MM.1S (cell line): ENCODE measurements around the gene HOXB5.

ENCODE experiments used
- DNase-seq: peaks from one replicate; pipeline ENCODE4 v3.0.0-alpha.2; 2015
- H2AFZ ChIP-seq: fragments of 300-600 bp; sonication (generic); 2 replicates; pipeline ENCODE4 v1.6.0; 2016; ENCODE audit warnings: antibody characterized with exemption, low read length
- H3F3A ChIP-seq: fragments of 300-600 bp; sonication (generic); 2 replicates; pipeline ENCODE4 v1.6.1; 2016; ENCODE audit warnings: mild to moderate bottlenecking, antibody characterized with exemption, low read length, moderate library complexity, mixed read lengths; ENCODE audit not compliant: insufficient read depth
- H3K27ac ChIP-seq: fragments of 300-600 bp; sonication (generic); 2 replicates; pipeline ENCODE4 v1.5.1; 2016; ENCODE audit warnings: mild to moderate bottlenecking, low read length
- H3K27me3 ChIP-seq: fragments of 300-600 bp; sonication (generic); replicated peaks from 2 replicates; pipeline ENCODE4 v1.6.0; 2016; ENCODE audit warnings: low read length; ENCODE audit not compliant: insufficient read depth
- H3K36me3 ChIP-seq: fragments of 300-600 bp; sonication (generic); replicated peaks from 2 replicates; pipeline ENCODE4 v1.6.1; 2016; ENCODE audit warnings: mild to moderate bottlenecking, low read length, mixed read lengths; ENCODE audit not compliant: insufficient read depth
- H3K4me1 ChIP-seq: fragments of 300-600 bp; sonication (generic); 2 replicates; pipeline ENCODE4 v1.6.1; 2016; ENCODE audit warnings: low read length, mixed read lengths
- H3K4me2 ChIP-seq: fragments of 300-600 bp; sonication (generic); 2 replicates; pipeline ENCODE4 v1.6.0; 2016; ENCODE audit warnings: low read depth, low read length
- H3K4me3 ChIP-seq: fragments of 300-600 bp; sonication (generic); 2 replicates; pipeline ENCODE4 v1.5.1; 2016; ENCODE audit warnings: low read length, mixed read lengths
- H3K79me2 ChIP-seq: fragments of 300-600 bp; sonication (generic); 2 replicates; pipeline ENCODE4 v1.6.1; 2016; ENCODE audit warnings: mixed run types, low read length, mixed read lengths
- H3K9ac ChIP-seq: fragments of 300-600 bp; sonication (generic); 2 replicates; pipeline ENCODE4 v1.6.1; 2016; ENCODE audit warnings: low read length, mixed read lengths
- H3K9me2 ChIP-seq: fragments of 300-600 bp; sonication (generic); replicated peaks from 2 replicates; pipeline ENCODE4 v1.6.1; 2016; ENCODE audit warnings: mild to moderate bottlenecking, low read length, mixed read lengths; ENCODE audit not compliant: insufficient read depth
- H3K9me3 ChIP-seq: fragments of 300-600 bp; sonication (generic); replicated peaks from 2 replicates; pipeline ENCODE4 v1.6.1; 2016; ENCODE audit warnings: mild to moderate bottlenecking, low read length, mixed read lengths; ENCODE audit not compliant: insufficient read depth
- H4K20me1 ChIP-seq: fragments of 300-600 bp; sonication (generic); 2 replicates; pipeline ENCODE4 v1.6.1; 2016; ENCODE audit warnings: mild to moderate bottlenecking, low read length, moderate library complexity, mixed read lengths; ENCODE audit not compliant: insufficient read depth
- EZH2 ChIP-seq: fragments of 300-600 bp; sonication (generic); optimal IDR thresholded peaks from 2 replicates; pipeline ENCODE3; 2017; ENCODE audit warnings: low read depth, mild to moderate bottlenecking, antibody characterized with exemption, low read length, mixed read lengths
- EZH2phosphoT487 ChIP-seq: fragments of 300-600 bp; sonication (generic); IDR thresholded peaks from 2 replicates; pipeline ENCODE4 v1.6.1; 2018; ENCODE audit warnings: antibody characterized with exemption, low read length
- TF ChIP-seq, protein P1 (sequence below): fragments of 300-600 bp; sonication (generic); IDR thresholded peaks from 2 replicates; pipeline ENCODE4 v1.5.1; 2016; ENCODE audit warnings: antibody characterized with exemption, low read length, mixed read lengths

HOXB5 gene

DNA sequence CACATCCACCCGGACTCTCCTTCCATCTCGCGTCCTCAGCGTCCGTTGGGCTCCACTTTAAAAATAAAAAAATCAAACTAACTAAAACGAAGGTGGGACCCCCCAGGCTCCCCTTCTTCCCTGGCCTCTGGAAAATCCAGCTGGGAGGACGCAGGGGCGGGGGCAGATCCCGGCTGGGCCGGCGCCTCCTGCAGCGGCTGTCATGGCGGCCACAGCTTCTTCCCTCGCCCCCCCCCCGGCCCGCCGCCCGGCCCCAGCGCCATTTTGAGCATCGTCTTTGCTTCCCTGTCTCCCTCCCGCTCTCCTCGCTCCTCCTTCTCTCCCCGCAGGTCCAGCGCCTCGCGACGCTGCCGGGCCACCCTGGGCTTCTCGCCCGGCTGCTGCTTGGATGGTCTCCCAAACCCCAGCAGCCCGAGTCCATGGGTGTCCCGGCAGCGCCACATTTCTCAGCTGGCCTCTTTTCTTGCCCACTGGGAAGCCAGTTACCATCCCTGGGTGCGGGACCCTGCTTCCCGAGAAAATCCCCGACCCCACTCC, 51.9 kb downstream of the HOXB5 start:
- DNase-seq = no peak
- Histone ChIP-seq H3K9me3 (no peaks in the 10 kb centered on the region), H3K4me3 (no peak overlapping the region), H3K79me2 (no peaks in the 10 kb centered on the region), H3K9ac (no peak overlapping the region), H3K27me3 (peaks cover 16% of the 10 kb centered on the region), H2AFZ (no peak overlapping the region), H3K4me2 (no peak overlapping the region), H3K4me1 (peaks cover 5% of the 10 kb centered on the region; the same call in 1 of the 2 replicates), H3K36me3 (no peaks in the 10 kb centered on the region), H4K20me1 (no peaks in the 10 kb centered on the region), H3K9me2 (no peaks in the 10 kb centered on the region), H3K27ac (no peak overlapping the region), H3F3A (no peaks in the 10 kb centered on the region)
- TF ChIP-seq EZH2 (no peak), EZH2phosphoT487 (no peak)
- TF ChIP-seq, protein P1, sequence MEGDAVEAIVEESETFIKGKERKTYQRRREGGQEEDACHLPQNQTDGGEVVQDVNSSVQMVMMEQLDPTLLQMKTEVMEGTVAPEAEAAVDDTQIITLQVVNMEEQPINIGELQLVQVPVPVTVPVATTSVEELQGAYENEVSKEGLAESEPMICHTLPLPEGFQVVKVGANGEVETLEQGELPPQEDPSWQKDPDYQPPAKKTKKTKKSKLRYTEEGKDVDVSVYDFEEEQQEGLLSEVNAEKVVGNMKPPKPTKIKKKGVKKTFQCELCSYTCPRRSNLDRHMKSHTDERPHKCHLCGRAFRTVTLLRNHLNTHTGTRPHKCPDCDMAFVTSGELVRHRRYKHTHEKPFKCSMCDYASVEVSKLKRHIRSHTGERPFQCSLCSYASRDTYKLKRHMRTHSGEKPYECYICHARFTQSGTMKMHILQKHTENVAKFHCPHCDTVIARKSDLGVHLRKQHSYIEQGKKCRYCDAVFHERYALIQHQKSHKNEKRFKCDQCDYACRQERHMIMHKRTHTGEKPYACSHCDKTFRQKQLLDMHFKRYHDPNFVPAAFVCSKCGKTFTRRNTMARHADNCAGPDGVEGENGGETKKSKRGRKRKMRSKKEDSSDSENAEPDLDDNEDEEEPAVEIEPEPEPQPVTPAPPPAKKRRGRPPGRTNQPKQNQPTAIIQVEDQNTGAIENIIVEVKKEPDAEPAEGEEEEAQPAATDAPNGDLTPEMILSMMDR = no peak
